Measurements from ENCODE around the gene TOR1AIP1.

The TOR1AIP1 gene

GRCh38 chr1:179856296-179856695, 25.8 kb upstream of the TOR1AIP1 start:
- Histone ChIP-seq H3K27me3 (ENCODE audit: insufficient read depth, poor library complexity, severe bottlenecking) (no peaks in the 10 kb centered on the region), H3K4me1 (ENCODE audit: insufficient read depth, poor library complexity, severe bottlenecking) (no peaks in the 10 kb centered on the region), H3K4me3 (ENCODE audit: severe bottlenecking) (no peak overlapping the region), H3K9me3 (ENCODE audit: severe bottlenecking) (no peaks in the 10 kb centered on the region), H3K36me3 (ENCODE audit: low read depth) (peaks cover 62% of the 10 kb centered on the region), H3K27ac (ENCODE audit: poor library complexity, severe bottlenecking) (no peak overlapping the region)
- no peak for TF ChIP-seq CTCF (IDR thresholded peaks at IDR 0.05; ENCODE audit: poor library complexity, severe bottlenecking)
- no peak for DNase-seq (ENCODE audit: low spot score)
- no peak for ATAC-seq (ENCODE audit: low read depth)

- H3K9me3 ChIP-seq (ENCODE audit: severe bottlenecking), result no peaks in the 10 kb centered on the region
- no peaks in the 10 kb centered on the region for H3K27me3 ChIP-seq (ENCODE audit: insufficient read depth, poor library complexity, severe bottlenecking)
- no peak overlapping the region for H3K4me3 ChIP-seq (ENCODE audit: severe bottlenecking)
- ATAC-seq (ENCODE audit: low read depth) (no peak), DNase-seq (ENCODE audit: low spot score) (no peak)
- no peaks in the 10 kb centered on the region for H3K4me1 ChIP-seq (ENCODE audit: insufficient read depth, poor library complexity, severe bottlenecking)
- peaks cover 62% of the 10 kb centered on the region for H3K36me3 ChIP-seq (ENCODE audit: low read depth)
- TF ChIP-seq CTCF (IDR thresholded peaks at IDR 0.05; ENCODE audit: poor library complexity, severe bottlenecking), result no peak
- no peak overlapping the region for H3K27ac ChIP-seq (ENCODE audit: poor library complexity, severe bottlenecking)
These were observed 25.1 kb upstream of the TOR1AIP1 start for GRCh38 chr1:179857009-179857408.

- H3K27me3 ChIP-seq (ENCODE audit: insufficient read depth, poor library complexity, severe bottlenecking), result no peaks in the 10 kb centered on the region
- no peaks in the 10 kb centered on the region for H3K9me3 ChIP-seq (ENCODE audit: severe bottlenecking)
- no peak overlapping the region for H3K27ac ChIP-seq (ENCODE audit: poor library complexity, severe bottlenecking)
- ATAC-seq (ENCODE audit: low read depth) (no peak), DNase-seq (ENCODE audit: low spot score) (no peak)
- H3K4me3 ChIP-seq (ENCODE audit: severe bottlenecking), result no peak overlapping the region
- H3K36me3 ChIP-seq (ENCODE audit: low read depth), result peaks cover 56% of the 10 kb centered on the region
- H3K4me1 ChIP-seq (ENCODE audit: insufficient read depth, poor library complexity, severe bottlenecking), result no peaks in the 10 kb centered on the region
- TF ChIP-seq CTCF (IDR thresholded peaks at IDR 0.05; ENCODE audit: poor library complexity, severe bottlenecking), result no peak
These were observed 21.4 kb upstream of the TOR1AIP1 start for GRCh38 chr1:179860652-179861051.

GRCh38 chr1:179865377-179865776, 16.7 kb upstream of the TOR1AIP1 start:
- no peak for TF ChIP-seq CTCF (IDR thresholded peaks at IDR 0.05; ENCODE audit: poor library complexity, severe bottlenecking)
- DNase-seq (ENCODE audit: low spot score) (no peak), ATAC-seq (ENCODE audit: low read depth) (no peak)
- Histone ChIP-seq H3K4me1 (ENCODE audit: insufficient read depth, poor library complexity, severe bottlenecking) (no peaks in the 10 kb centered on the region), H3K27ac (ENCODE audit: poor library complexity, severe bottlenecking) (no peak overlapping the region), H3K9me3 (ENCODE audit: severe bottlenecking) (no peaks in the 10 kb centered on the region), H3K4me3 (ENCODE audit: severe bottlenecking) (no peak overlapping the region), H3K36me3 (ENCODE audit: low read depth) (peaks cover 83% of the 10 kb centered on the region), H3K27me3 (ENCODE audit: insufficient read depth, poor library complexity, severe bottlenecking) (no peaks in the 10 kb centered on the region)

GRCh38 chr1:179866616-179867015, 15.5 kb upstream of the TOR1AIP1 start:
- TF ChIP-seq CTCF (IDR thresholded peaks at IDR 0.05; ENCODE audit: poor library complexity, severe bottlenecking), result no peak
- Histone ChIP-seq H3K4me3 (ENCODE audit: severe bottlenecking) (no peak overlapping the region), H3K27me3 (ENCODE audit: insufficient read depth, poor library complexity, severe bottlenecking) (no peaks in the 10 kb centered on the region), H3K9me3 (ENCODE audit: severe bottlenecking) (no peaks in the 10 kb centered on the region), H3K4me1 (ENCODE audit: insufficient read depth, poor library complexity, severe bottlenecking) (no peaks in the 10 kb centered on the region), H3K27ac (ENCODE audit: poor library complexity, severe bottlenecking) (no peak overlapping the region), H3K36me3 (ENCODE audit: low read depth) (peaks cover 82% of the 10 kb centered on the region)
- ATAC-seq (ENCODE audit: low read depth), result no peak
- no peak for DNase-seq (ENCODE audit: low spot score)

Measured in RWPE2 (cell line).